Renal pelvis (tissue), 4 donors: ENCODE results near the gene LRTM1. TPM values are rescaled to one million over a fixed set of nuclear protein-coding genes. Genes with fewer than 3 reads are reported as not detected.

ENCODE experiments used
- DNase-seq: peaks from one replicate; pipeline ENCODE4 v3.0.0-alpha.2; 2013
- polyA plus RNA-seq, 3 donors: library from polyadenylated mRNA; unstranded; fragments of 120-200 nt; gene quantifications; one replicate each; pipeline ENCODE4 v1.2.1, GENCODE V29; 2013; ENCODE audit not compliant: insufficient read length in 3 of 3

Gene LRTM1
- polyA plus RNA-seq, 3 donors: 0.10 TPM; not detected in 2

GRCh38 chr3:54941690-54942362 lies 14.0 kb upstream of the LRTM1 start:
- no peak for DNase-seq

- no peak for DNase-seq
These were observed 13.1 kb upstream of the LRTM1 start for GRCh38 chr3:54940971-54941370.

GRCh38 chr3:54939557-54940300 lies 11.9 kb upstream of the LRTM1 start:
- DNase-seq: no peak

- DNase-seq: no peak
These were observed 8.7 kb upstream of the LRTM1 start for GRCh38 chr3:54936561-54936960.

GRCh38 chr3:54935869-54936268 lies 8.0 kb upstream of the LRTM1 start:
- no peak for DNase-seq

- no peak for DNase-seq
These were observed 4.7 kb upstream of the LRTM1 start for GRCh38 chr3:54932606-54933005.

- no peak for DNase-seq
These were observed 3.3 kb upstream of the LRTM1 start for GRCh38 chr3:54931182-54931581.

GRCh38 chr3:54918516-54918915 lies 9.3 kb downstream of the LRTM1 start:
- no peak for DNase-seq

GRCh38 chr3:54917862-54918261 lies 10.0 kb downstream of the LRTM1 start:
- no peak for DNase-seq

- no peak for DNase-seq
These were observed 10.7 kb downstream of the LRTM1 start for GRCh38 chr3:54917174-54917573.

GRCh38 chr3:54916732-54917131 lies 11.1 kb downstream of the LRTM1 start:
- DNase-seq: no peak

GRCh38 chr3:54915976-54916375 lies 11.9 kb downstream of the LRTM1 start:
- no peak for DNase-seq

- no peak for DNase-seq
These were observed 12.7 kb downstream of the LRTM1 start for GRCh38 chr3:54915181-54915580.

GRCh38 chr3:54914180-54914579 lies 13.7 kb downstream of the LRTM1 start:
- no peak for DNase-seq

GRCh38 chr3:54909191-54909590 lies 18.7 kb downstream of the LRTM1 start:
- no peak for DNase-seq

- DNase-seq: no peak
These were observed 21.1 kb downstream of the LRTM1 start for GRCh38 chr3:54906763-54907162.

GRCh38 chr3:54905920-54906319 lies 21.9 kb downstream of the LRTM1 start:
- no peak for DNase-seq

GRCh38 chr3:54905261-54905888 lies 22.5 kb downstream of the LRTM1 start:
- DNase-seq: no peak

- DNase-seq: no peak
These were observed 25.8 kb downstream of the LRTM1 start for GRCh38 chr3:54901906-54902685.

- no peak for DNase-seq
These were observed 26.8 kb downstream of the LRTM1 start for GRCh38 chr3:54900838-54901591.

- no peak for DNase-seq
These were observed 28.6 kb downstream of the LRTM1 start for GRCh38 chr3:54899273-54899672.
